ENCODE measurements around the gene RER1. TPM values are rescaled to one million over a fixed set of nuclear protein-coding genes. Genes with fewer than 3 reads are reported as not detected.

Gene RER1
- polyA plus RNA-seq, 1 experiment = 324 TPM

- no peak for TF ChIP-seq CTCF (IDR thresholded peaks at IDR 0.05; ENCODE audit: low read depth, low read length)
- Histone ChIP-seq H3K27me3 (ENCODE audit: control insufficient read depth, insufficient read depth, low read length) (no peaks in the 10 kb centered on the region), H3K27ac (ENCODE audit: low read depth, low read length) (no peak overlapping the region), H3K4me3 (ENCODE audit: low read depth, low read length) (no peak overlapping the region), H3K9me3 (ENCODE audit: control insufficient read depth, insufficient read depth, low read length) (no peaks in the 10 kb centered on the region; the same call in 1 of the 2 replicates)
- no peak for DNase-seq (ENCODE audit: low read depth, low spot score)
- POLR2A ChIA-PET = interaction anchor here (0.7 kb wide), 1 partner anchor 42 kb away, joined by 7 read pairs; no protein-coding TSS in a partner anchor
- CTCF ChIA-PET = interaction anchor here (1.2 kb wide), 1 partner anchor 13 kb away, joined by 6 read pairs; no protein-coding TSS in a partner anchor
Observed at GRCh38 chr1:2368053-2368744, 23.4 kb upstream of the RER1 start.

- no peaks in the 10 kb centered on the region; the same call in 1 of the 2 replicates for H3K9me3 ChIP-seq (ENCODE audit: control insufficient read depth, insufficient read depth, low read length)
- no peak for DNase-seq (ENCODE audit: low read depth, low spot score)
- H3K4me3 ChIP-seq (ENCODE audit: low read depth, low read length) = no peak overlapping the region
- POLR2A ChIA-PET = no interaction called here
- no peak for TF ChIP-seq CTCF (IDR thresholded peaks at IDR 0.05; ENCODE audit: low read depth, low read length)
- H3K27me3 ChIP-seq (ENCODE audit: control insufficient read depth, insufficient read depth, low read length) = no peaks in the 10 kb centered on the region
- CTCF ChIA-PET = interaction anchor here (1.3 to 3.1 kb wide), 2 partner anchors 9 to 178 kb away, joined by 5 to 11 read pairs; no protein-coding TSS in a partner anchor
- no peak overlapping the region for H3K27ac ChIP-seq (ENCODE audit: low read depth, low read length)
Observed at GRCh38 chr1:2372551-2373490, 18.8 kb upstream of the RER1 start.

- Histone ChIP-seq H3K9me3 (ENCODE audit: control insufficient read depth, insufficient read depth, low read length) (no peaks in the 10 kb centered on the region; the same call in 1 of the 2 replicates), H3K4me3 (ENCODE audit: low read depth, low read length) (no peak overlapping the region), H3K27ac (ENCODE audit: low read depth, low read length) (no peak overlapping the region), H3K27me3 (ENCODE audit: control insufficient read depth, insufficient read depth, low read length) (no peaks in the 10 kb centered on the region)
- no peak for DNase-seq (ENCODE audit: low read depth, low spot score)
- no peak for TF ChIP-seq CTCF (IDR thresholded peaks at IDR 0.05; ENCODE audit: low read depth, low read length)
- CTCF ChIA-PET = no interaction called here
- POLR2A ChIA-PET = no interaction called here
Observed at GRCh38 chr1:2373551-2374251, 17.9 kb upstream of the RER1 start.

- ChIA-PET CTCF (interaction anchor here (2.0 kb wide), 1 partner anchor 179 kb away, joined by 12 read pairs; the partner anchor contains the start of gene FAAP20), POLR2A (no interaction called here)
- Histone ChIP-seq H3K4me3 (ENCODE audit: low read depth, low read length) (no peak overlapping the region), H3K27me3 (ENCODE audit: control insufficient read depth, insufficient read depth, low read length) (no peaks in the 10 kb centered on the region), H3K27ac (ENCODE audit: low read depth, low read length) (no peak overlapping the region), H3K9me3 (ENCODE audit: control insufficient read depth, insufficient read depth, low read length) (no peaks in the 10 kb centered on the region; the same call in 1 of the 2 replicates)
- TF ChIP-seq CTCF (IDR thresholded peaks at IDR 0.05; ENCODE audit: low read depth, low read length) = no peak
- DNase-seq (ENCODE audit: low read depth, low spot score) = no peak
Observed at GRCh38 chr1:2374252-2375155, 17.1 kb upstream of the RER1 start.
